Measurements from ENCODE around the gene C17orf67. TPM values are rescaled to one million over a fixed set of nuclear protein-coding genes. Genes with fewer than 3 reads are reported as not detected.

C17orf67 gene
- total and polyA plus RNA-seq, 4 donors = 0.64 to 2.8 (median 1.7) TPM

DNA sequence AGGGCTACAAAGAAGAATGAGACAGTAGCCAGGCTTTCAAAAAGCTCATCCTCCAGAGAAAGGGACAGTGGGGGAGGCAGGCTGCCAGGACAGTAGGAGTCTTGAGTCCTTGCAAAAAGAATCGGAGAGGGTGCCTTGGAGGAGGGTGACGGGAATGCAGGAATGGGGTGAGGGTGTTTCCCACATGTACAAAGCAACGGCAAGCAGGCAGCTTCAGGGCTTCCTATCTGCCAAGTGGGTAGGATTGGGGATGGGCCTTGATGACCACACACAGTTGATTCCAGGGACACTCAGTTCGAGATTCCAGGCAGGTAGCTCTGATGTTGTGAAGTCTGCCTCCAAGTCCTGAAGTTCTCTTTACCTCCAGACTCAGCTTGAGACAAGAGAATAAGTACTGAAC is 54.4 kb downstream of the C17orf67 start:
- no peak overlapping the region for H3K9ac ChIP-seq (ENCODE audit: insufficient read depth in 1 of 2, low read length in 2 of 2)
- WGBS, 2 donors = 53 to 58% methylated on average over 4 of the region's 4 CpGs
- H3K36me3 ChIP-seq (ENCODE audit: control insufficient read depth in 4 of 4, insufficient read depth in 4 of 4, low read length in 4 of 4) = no peaks in the 10 kb centered on the region
- peaks cover 0 to 21% (median 3%) of the 10 kb centered on the region in 3 donors for H3K27me3 ChIP-seq (ENCODE audit: control insufficient read depth in 3 of 3, insufficient read depth in 3 of 3, low read length in 2 of 3)
- H3K4me3 ChIP-seq = no peak overlapping the region
- no peak overlapping the region for H3K27ac ChIP-seq (ENCODE audit: low read depth in 1 of 2, low read length in 1 of 2)
- no peaks in the 10 kb centered on the region for H3K9me3 ChIP-seq (ENCODE audit: control insufficient read depth in 4 of 4, insufficient read depth in 3 of 4, low read length in 3 of 4)
- TF ChIP-seq, protein P1, sequence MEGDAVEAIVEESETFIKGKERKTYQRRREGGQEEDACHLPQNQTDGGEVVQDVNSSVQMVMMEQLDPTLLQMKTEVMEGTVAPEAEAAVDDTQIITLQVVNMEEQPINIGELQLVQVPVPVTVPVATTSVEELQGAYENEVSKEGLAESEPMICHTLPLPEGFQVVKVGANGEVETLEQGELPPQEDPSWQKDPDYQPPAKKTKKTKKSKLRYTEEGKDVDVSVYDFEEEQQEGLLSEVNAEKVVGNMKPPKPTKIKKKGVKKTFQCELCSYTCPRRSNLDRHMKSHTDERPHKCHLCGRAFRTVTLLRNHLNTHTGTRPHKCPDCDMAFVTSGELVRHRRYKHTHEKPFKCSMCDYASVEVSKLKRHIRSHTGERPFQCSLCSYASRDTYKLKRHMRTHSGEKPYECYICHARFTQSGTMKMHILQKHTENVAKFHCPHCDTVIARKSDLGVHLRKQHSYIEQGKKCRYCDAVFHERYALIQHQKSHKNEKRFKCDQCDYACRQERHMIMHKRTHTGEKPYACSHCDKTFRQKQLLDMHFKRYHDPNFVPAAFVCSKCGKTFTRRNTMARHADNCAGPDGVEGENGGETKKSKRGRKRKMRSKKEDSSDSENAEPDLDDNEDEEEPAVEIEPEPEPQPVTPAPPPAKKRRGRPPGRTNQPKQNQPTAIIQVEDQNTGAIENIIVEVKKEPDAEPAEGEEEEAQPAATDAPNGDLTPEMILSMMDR (IDR thresholded peaks at IDR 0.05; ENCODE audit: control extremely low read depth, extremely low read depth) = no peak
- H3K4me1 ChIP-seq (ENCODE audit: control insufficient read depth in 5 of 5, insufficient read depth in 5 of 5, low read length in 5 of 5) = peaks cover 0 to 11% (median 2%) of the 10 kb centered on the region in 5 donors
- no peak for DNase-seq
- ATAC-seq (ENCODE audit: insufficient read depth, low FRiP score) = no peak

DNA sequence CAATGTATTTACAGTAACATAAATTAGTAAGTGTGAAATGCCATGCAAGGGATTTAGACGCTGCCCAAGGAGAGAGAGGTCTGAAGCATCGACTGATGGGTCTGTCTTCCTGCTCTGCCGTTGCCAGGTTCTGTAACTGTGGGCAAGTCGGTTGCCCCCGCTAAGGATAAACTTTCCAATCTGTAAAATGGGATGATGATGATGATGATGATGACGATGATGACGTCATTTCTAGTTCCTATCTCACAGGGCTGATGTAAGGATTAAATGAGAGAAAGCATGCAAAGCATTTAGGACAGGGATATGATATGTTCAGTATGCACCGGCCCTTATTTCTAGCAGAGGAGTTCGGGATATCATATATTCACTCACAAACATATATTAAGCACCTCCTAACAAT is 54.8 kb downstream of the C17orf67 start:
- TF ChIP-seq, protein P1 (IDR thresholded peaks at IDR 0.05; ENCODE audit: control extremely low read depth, extremely low read depth) = no peak
- DNase-seq (no peak), ATAC-seq (ENCODE audit: insufficient read depth, low FRiP score) (no peak)
- H3K9ac ChIP-seq (ENCODE audit: insufficient read depth in 1 of 2, low read length in 2 of 2) = no peak overlapping the region
- H3K27me3 ChIP-seq (ENCODE audit: control insufficient read depth in 3 of 3, insufficient read depth in 3 of 3, low read length in 2 of 3) = peaks cover 0 to 21% (median 3%) of the 10 kb centered on the region in 3 donors
- no peak overlapping the region for H3K27ac ChIP-seq (ENCODE audit: low read depth in 1 of 2, low read length in 1 of 2)
- WGBS, 2 donors = 86 to 90% methylated on average over 9 of the region's 9 CpGs
- H3K36me3 ChIP-seq (ENCODE audit: control insufficient read depth in 4 of 4, insufficient read depth in 4 of 4, low read length in 4 of 4) = no peaks in the 10 kb centered on the region
- H3K9me3 ChIP-seq (ENCODE audit: control insufficient read depth in 4 of 4, insufficient read depth in 3 of 4, low read length in 3 of 4) = no peaks in the 10 kb centered on the region
- no peak overlapping the region for H3K4me3 ChIP-seq
- peaks cover 0 to 11% (median 2%) of the 10 kb centered on the region in 5 donors for H3K4me1 ChIP-seq (ENCODE audit: control insufficient read depth in 5 of 5, insufficient read depth in 5 of 5, low read length in 5 of 5)

DNA sequence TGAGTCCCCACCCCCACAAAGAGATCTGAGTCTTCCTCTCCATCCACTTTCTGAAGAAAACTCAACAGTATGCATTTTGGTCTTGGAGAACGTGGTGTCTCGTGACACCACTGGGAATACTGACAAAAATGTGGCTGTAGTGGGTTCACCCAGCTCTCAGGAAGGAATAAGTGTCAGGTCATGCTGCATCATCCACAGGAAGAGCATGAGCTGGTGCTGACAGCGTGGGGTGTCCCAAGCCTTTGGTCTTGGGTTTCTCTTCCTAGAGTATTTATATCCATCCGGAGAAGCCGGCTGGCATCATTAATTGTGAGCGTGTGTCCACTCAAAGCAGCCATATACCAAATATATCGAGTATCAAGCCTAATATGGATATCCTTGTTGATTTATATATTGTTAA is 55.9 kb downstream of the C17orf67 start:
- Histone ChIP-seq H3K4me3 (no peak overlapping the region), H3K9me3 (ENCODE audit: control insufficient read depth in 4 of 4, insufficient read depth in 3 of 4, low read length in 3 of 4) (no peaks in the 10 kb centered on the region), H3K9ac (ENCODE audit: insufficient read depth in 1 of 2, low read length in 2 of 2) (no peak overlapping the region), H3K36me3 (ENCODE audit: control insufficient read depth in 4 of 4, insufficient read depth in 4 of 4, low read length in 4 of 4) (no peaks in the 10 kb centered on the region), H3K27ac (ENCODE audit: low read depth in 1 of 2, low read length in 1 of 2) (no peak overlapping the region), H3K27me3 (ENCODE audit: control insufficient read depth in 3 of 3, insufficient read depth in 3 of 3, low read length in 2 of 3) (peaks cover 0 to 21% (median 3%) of the 10 kb centered on the region in 3 donors), H3K4me1 (ENCODE audit: control insufficient read depth in 5 of 5, insufficient read depth in 5 of 5, low read length in 5 of 5) (peaks cover 0 to 14% (median 2%) of the 10 kb centered on the region in 5 donors)
- WGBS, 2 donors = 32 to 60% methylated on average over 7 of the region's 7 CpGs
- TF ChIP-seq, protein P1 (IDR thresholded peaks at IDR 0.05; ENCODE audit: control extremely low read depth, extremely low read depth) = no peak
- peak in 2 of 3 donors; percentile 20 to 69 for DNase-seq
- ATAC-seq (ENCODE audit: insufficient read depth, low FRiP score) = no peak

DNA sequence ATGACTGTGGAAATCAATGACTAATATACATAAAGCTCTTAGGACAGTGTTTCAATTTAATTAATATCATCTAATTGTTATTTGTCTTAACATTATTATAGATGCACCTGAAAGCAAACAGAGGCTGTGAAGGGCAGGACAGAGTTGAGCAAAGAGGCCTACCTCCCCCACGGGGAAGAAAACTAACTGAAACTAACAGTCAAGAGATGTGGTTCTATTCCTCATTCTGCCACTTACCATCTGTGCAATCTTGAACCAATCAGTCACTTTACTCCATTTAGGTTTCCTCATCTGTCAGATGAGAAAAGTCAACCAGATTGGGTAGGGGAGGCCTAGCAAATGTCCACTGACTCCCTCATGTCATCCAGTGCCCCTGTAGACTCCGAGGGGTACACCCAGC is 59.1 kb downstream of the C17orf67 start:
- DNase-seq = no peak
- Histone ChIP-seq H3K4me3 (no peak overlapping the region), H3K36me3 (ENCODE audit: control insufficient read depth in 4 of 4, insufficient read depth in 4 of 4, low read length in 4 of 4) (no peaks in the 10 kb centered on the region), H3K27ac (ENCODE audit: low read depth in 1 of 2, low read length in 1 of 2) (no peak overlapping the region), H3K9me3 (ENCODE audit: control insufficient read depth in 4 of 4, insufficient read depth in 3 of 4, low read length in 3 of 4) (peaks cover 0 to 3% (median 0%) of the 10 kb centered on the region in 4 donors), H3K9ac (ENCODE audit: insufficient read depth in 1 of 2, low read length in 2 of 2) (no peak overlapping the region), H3K4me1 (ENCODE audit: control insufficient read depth in 5 of 5, insufficient read depth in 5 of 5, low read length in 5 of 5) (peaks cover 0 to 8% (median 0%) of the 10 kb centered on the region in 5 donors), H3K27me3 (ENCODE audit: control insufficient read depth in 3 of 3, insufficient read depth in 3 of 3, low read length in 2 of 3) (peaks cover 0 to 7% (median 0%) of the 10 kb centered on the region in 3 donors)
- TF ChIP-seq, protein P1 (IDR thresholded peaks at IDR 0.05; ENCODE audit: control extremely low read depth, extremely low read depth) = no peak
- WGBS, 2 donors = 64 to 68% methylated on average over 2 of the region's 2 CpGs
- no peak for ATAC-seq (ENCODE audit: insufficient read depth, low FRiP score)

Data from lung (tissue), 12 donors.